ENCODE measurements around the gene NEMF.

GRCh38 chr14:49816844-49817243 lies 35.7 kb downstream of the NEMF start:
- TF ChIP-seq, protein P1, sequence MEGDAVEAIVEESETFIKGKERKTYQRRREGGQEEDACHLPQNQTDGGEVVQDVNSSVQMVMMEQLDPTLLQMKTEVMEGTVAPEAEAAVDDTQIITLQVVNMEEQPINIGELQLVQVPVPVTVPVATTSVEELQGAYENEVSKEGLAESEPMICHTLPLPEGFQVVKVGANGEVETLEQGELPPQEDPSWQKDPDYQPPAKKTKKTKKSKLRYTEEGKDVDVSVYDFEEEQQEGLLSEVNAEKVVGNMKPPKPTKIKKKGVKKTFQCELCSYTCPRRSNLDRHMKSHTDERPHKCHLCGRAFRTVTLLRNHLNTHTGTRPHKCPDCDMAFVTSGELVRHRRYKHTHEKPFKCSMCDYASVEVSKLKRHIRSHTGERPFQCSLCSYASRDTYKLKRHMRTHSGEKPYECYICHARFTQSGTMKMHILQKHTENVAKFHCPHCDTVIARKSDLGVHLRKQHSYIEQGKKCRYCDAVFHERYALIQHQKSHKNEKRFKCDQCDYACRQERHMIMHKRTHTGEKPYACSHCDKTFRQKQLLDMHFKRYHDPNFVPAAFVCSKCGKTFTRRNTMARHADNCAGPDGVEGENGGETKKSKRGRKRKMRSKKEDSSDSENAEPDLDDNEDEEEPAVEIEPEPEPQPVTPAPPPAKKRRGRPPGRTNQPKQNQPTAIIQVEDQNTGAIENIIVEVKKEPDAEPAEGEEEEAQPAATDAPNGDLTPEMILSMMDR (conservative IDR thresholded peaks at IDR 0.05), result no peak
- TF ChIP-seq EZH2 (IDR thresholded peaks at IDR 0.05; ENCODE audit: low read depth), result no peak
